ENCODE results near the gene LIN28B. TPM values are rescaled to one million over a fixed set of nuclear protein-coding genes. Genes with fewer than 3 reads are reported as not detected.
"Not testable (repeated sequence)": the region's sequence is repeated elsewhere in the genome, so short reads cannot be mapped to it uniquely, and the experiment has no call there.

LIN28B gene
- total RNA-seq, 1 experiment from 2014 or later, result 45.6 TPM

- Histone ChIP-seq H3K36me3 (replicated peaks; ENCODE audit: control insufficient read depth, insufficient read depth, low read length) (no peaks in the 10 kb centered on the region), H3K27me3 (ENCODE audit: control insufficient read depth, insufficient read depth, low read length) (no peaks in the 10 kb centered on the region)
- DNase-seq, result no peak
Observed at GRCh38 chr6:105051941-105052471, 95.1 kb downstream of the LIN28B start.

GRCh38 chr6:105056646-105057045 lies 99.7 kb downstream of the LIN28B start:
- H3K27me3 ChIP-seq (ENCODE audit: control insufficient read depth, insufficient read depth, low read length), result no peaks in the 10 kb centered on the region
- H3K36me3 ChIP-seq (replicated peaks; ENCODE audit: control insufficient read depth, insufficient read depth, low read length), result no peaks in the 10 kb centered on the region
- DNase-seq, result no peak
- no peak overlapping the region for H3K4me3 ChIP-seq (ENCODE audit: insufficient read depth, low read depth, low read length)

More at GRCh38 chr6:105051941-105052471, 95.1 kb downstream of the LIN28B start:
- H3K4me3 ChIP-seq (ENCODE audit: insufficient read depth, low read depth, low read length), result no peak overlapping the region

- H3K27me3 ChIP-seq (ENCODE audit: control insufficient read depth, insufficient read depth, low read length), result no peaks in the 10 kb centered on the region
- no peaks in the 10 kb centered on the region for H3K36me3 ChIP-seq (replicated peaks; ENCODE audit: control insufficient read depth, insufficient read depth, low read length)
- DNase-seq, result no peak
- no peak overlapping the region for H3K4me3 ChIP-seq (ENCODE audit: insufficient read depth, low read depth, low read length)
Observed at GRCh38 chr6:105057160-105057559, 100.3 kb downstream of the LIN28B start.

- no peaks in the 10 kb centered on the region for H3K27me3 ChIP-seq (ENCODE audit: control insufficient read depth, insufficient read depth, low read length)
- DNase-seq, result no peak
Observed at GRCh38 chr6:105058316-105058715, 101.4 kb downstream of the LIN28B start.

GRCh38 chr6:105058846-105059245 lies 101.9 kb downstream of the LIN28B start:
- Histone ChIP-seq H3K27me3 (ENCODE audit: control insufficient read depth, insufficient read depth, low read length) (no peaks in the 10 kb centered on the region), H3K4me3 (ENCODE audit: insufficient read depth, low read depth, low read length) (no peak overlapping the region), H3K36me3 (replicated peaks; ENCODE audit: control insufficient read depth, insufficient read depth, low read length) (no peaks in the 10 kb centered on the region)
- no peak for DNase-seq

More at GRCh38 chr6:105058316-105058715, 101.4 kb downstream of the LIN28B start:
- Histone ChIP-seq H3K4me3 (ENCODE audit: insufficient read depth, low read depth, low read length) (no peak overlapping the region), H3K36me3 (replicated peaks; ENCODE audit: control insufficient read depth, insufficient read depth, low read length) (no peaks in the 10 kb centered on the region)

DNA sequence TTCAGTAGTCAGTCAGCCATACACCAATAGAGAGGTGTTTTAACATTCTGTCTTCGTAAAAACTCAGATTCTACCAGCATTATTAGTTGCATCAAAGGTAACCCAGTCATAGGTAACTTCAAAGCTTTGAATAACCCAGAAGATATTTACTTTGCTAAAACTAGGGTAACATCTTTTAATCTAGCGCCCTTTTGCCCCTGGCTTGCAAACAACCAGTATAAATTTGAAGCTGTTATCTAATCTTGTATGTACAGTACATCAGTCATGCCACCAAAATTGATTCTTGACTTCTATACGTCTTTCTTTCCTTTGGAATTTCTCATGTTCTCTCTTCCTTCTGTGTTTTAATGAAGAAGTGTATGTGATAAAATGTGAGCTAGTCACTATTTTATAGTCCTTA lies 109.3 kb downstream of the LIN28B start:
- H3K36me3 ChIP-seq (replicated peaks; ENCODE audit: control insufficient read depth, insufficient read depth, low read length), result no peaks in the 10 kb centered on the region
- H3K4me3 ChIP-seq (ENCODE audit: insufficient read depth, low read depth, low read length), result no peak overlapping the region
- DNase-seq, result no peak
- no peaks in the 10 kb centered on the region for H3K27me3 ChIP-seq (ENCODE audit: control insufficient read depth, insufficient read depth, low read length)

- no peak for DNase-seq
- H3K4me3 ChIP-seq (ENCODE audit: insufficient read depth, low read depth, low read length), result no peak overlapping the region
Observed at GRCh38 chr6:105066836-105067235, 109.9 kb downstream of the LIN28B start.

DNA sequence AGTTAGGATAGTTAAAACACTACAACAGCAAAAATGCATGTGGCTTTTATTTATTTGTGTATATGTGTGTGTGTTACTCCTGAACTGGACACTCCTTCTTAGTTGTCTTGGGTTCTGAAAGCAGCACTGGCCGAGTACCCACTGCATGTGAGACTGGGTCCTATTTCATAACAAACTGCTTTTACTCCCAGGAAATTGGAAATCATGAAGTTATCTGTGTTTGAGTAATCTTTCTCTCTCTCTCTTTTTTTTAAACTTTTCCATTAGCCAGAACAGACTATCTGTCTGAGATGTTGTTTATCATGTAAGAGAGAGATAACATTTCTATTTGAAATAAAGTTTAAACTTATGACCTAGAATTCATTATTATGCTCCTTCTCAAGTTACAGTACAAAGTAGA lies 110.4 kb downstream of the LIN28B start:
- Histone ChIP-seq H3K36me3 (replicated peaks; ENCODE audit: control insufficient read depth, insufficient read depth, low read length) (no peaks in the 10 kb centered on the region), H3K27me3 (ENCODE audit: control insufficient read depth, insufficient read depth, low read length) (no peaks in the 10 kb centered on the region), H3K4me3 (ENCODE audit: insufficient read depth, low read depth, low read length) (no peak overlapping the region)
- no peak for DNase-seq

More at GRCh38 chr6:105066836-105067235, 109.9 kb downstream of the LIN28B start:
- Histone ChIP-seq H3K27me3 (ENCODE audit: control insufficient read depth, insufficient read depth, low read length) (no peaks in the 10 kb centered on the region), H3K36me3 (replicated peaks; ENCODE audit: control insufficient read depth, insufficient read depth, low read length) (no peaks in the 10 kb centered on the region)

- Histone ChIP-seq H3K4me3 (ENCODE audit: insufficient read depth, low read depth, low read length) (no peak overlapping the region), H3K36me3 (replicated peaks; ENCODE audit: control insufficient read depth, insufficient read depth, low read length) (no peaks in the 10 kb centered on the region), H3K27me3 (ENCODE audit: control insufficient read depth, insufficient read depth, low read length) (no peaks in the 10 kb centered on the region)
- no peak for DNase-seq
Observed at GRCh38 chr6:105068407-105068806, 111.5 kb downstream of the LIN28B start.

DNA sequence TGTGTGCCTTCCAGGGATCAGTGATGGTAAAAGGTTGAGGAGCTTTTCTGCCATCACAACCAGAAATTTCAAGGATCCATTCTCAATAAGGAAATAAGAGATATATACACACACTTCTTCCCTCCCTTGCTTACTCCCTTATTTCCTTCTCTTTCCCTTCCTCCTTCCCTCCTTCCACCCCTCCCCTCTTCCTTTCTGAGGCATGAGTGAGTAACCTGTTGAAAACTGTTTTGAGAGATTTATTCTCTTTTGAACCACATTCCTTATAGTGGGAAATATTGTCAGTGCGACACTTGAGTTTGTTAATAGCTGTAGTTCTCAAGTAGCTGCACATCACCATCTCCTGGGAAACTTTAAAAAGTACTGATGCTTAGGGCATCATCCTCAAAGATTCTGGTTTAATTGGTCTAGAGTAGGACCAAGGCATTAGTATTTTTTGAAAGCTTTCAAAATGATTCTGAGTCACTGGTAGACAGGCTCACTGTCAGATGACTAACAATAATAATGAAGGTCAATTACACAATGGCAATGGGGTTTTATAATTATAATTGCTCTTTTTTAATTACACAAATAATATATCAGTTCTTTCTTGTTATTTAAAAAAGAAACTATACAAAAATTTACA lies 113.0 kb downstream of the LIN28B start:
- no peak for DNase-seq
- Histone ChIP-seq H3K4me3 (ENCODE audit: insufficient read depth, low read depth, low read length) (no peak overlapping the region), H3K36me3 (replicated peaks; ENCODE audit: control insufficient read depth, insufficient read depth, low read length) (no peaks in the 10 kb centered on the region), H3K27me3 (ENCODE audit: control insufficient read depth, insufficient read depth, low read length) (no peaks in the 10 kb centered on the region)

DNA sequence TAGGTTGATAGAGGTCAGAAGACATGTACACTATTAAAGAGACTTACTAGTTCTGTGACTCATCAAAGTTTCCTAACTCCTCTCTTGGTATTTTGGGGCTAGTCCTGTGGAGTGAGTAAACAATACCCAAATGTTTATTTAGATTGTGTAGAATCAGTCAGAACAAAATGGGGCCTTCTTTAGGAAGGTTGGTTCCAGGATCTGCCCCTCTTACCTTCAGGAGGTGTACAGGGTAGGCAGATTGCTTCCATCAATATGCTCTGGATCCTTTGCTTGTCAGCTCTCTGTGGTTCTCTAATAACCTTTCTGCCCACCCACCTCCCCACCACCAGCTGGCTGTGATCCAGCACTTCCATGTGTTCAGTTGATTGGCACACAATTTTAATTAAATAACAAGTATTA lies 115.9 kb downstream of the LIN28B start:
- Histone ChIP-seq H3K4me3 (ENCODE audit: insufficient read depth, low read depth, low read length) (no peak overlapping the region), H3K27me3 (ENCODE audit: control insufficient read depth, insufficient read depth, low read length) (no peaks in the 10 kb centered on the region), H3K36me3 (replicated peaks; ENCODE audit: control insufficient read depth, insufficient read depth, low read length) (no peaks in the 10 kb centered on the region)
- DNase-seq, result no peak

DNA sequence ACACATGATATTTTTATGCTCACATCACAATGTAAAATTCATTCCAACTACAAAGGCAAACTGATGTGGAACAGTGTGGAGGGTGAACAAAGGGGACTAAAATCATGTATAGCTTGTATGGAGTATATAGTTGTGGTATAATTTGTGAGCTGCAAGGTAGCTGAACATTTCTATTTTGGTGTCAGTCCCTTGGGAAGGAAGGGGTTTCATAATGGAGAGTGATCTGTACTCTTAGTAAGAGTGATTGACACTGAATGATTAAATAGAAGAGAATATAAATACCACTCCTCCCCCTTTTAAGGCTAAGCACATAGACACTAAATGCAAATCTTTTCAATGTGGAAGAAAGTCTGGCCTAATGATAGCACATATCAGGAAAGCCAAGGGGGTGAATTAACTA lies 118.3 kb downstream of the LIN28B start:
- Histone ChIP-seq H3K4me3 (ENCODE audit: insufficient read depth, low read depth, low read length) (no peak overlapping the region), H3K36me3 (replicated peaks; ENCODE audit: control insufficient read depth, insufficient read depth, low read length) (peaks cover 5% of the 10 kb centered on the region), H3K27me3 (ENCODE audit: control insufficient read depth, insufficient read depth, low read length) (no peaks in the 10 kb centered on the region)
- DNase-seq, result no peak

DNA sequence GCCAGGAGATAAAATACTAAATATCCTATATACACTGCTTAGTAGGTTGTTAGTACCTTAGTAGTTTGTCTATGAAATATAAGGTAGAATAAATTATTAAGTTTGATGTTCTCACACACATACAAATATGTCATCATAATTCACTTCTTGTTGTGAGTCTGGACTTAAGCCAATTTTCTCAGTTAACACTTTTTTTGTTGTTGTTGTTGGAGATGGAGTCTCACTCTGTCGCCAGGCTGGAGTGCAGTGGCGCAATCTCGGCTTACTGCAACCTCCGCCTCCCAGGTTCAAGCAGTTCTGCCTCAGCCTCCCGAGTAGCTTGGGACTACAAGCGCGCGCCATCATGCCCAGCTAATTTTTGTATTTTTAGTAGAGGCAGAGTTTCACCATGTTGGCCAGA lies 119.5 kb downstream of the LIN28B start:
- not testable (repeated sequence) for H3K27me3 ChIP-seq (ENCODE audit: control insufficient read depth, insufficient read depth, low read length); H3K4me3 ChIP-seq (ENCODE audit: insufficient read depth, low read depth, low read length); DNase-seq; H3K36me3 ChIP-seq (replicated peaks; ENCODE audit: control insufficient read depth, insufficient read depth, low read length)

DNA sequence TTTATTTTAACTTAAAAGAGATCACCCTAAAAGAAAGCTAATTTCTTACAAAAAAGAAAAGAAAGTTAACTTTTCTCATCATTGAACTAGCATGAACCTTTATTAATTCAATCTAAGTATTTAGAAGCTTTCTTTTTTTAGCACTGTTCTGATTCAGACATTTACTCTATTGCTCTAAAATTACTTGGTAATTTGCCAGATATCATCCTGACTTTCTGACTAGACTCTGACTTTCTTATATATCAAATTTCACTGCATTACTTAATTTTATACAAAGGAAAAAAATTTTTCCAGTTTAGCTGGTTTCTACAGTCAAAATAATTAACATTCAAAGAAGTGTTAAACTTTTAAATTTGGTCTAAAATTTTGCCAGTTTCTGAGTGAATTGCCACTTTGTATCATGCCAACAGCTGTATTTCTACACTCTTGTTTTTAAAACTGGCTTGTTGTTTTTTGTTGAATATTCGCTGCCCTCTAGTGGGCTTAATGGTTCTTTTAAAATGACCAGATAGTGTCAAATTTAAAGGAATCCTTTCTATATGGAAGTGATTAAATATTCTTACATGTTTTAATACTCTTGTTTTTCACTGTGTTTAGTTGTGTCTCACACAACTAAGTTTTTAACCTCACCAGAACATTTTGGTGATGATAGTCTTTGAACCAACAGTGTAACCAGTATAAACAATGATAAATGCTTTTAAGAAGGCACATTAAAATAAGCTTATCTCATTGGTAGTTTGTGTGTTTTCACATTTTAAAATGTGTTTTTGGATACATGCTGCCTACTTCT lies 120.9 kb downstream of the LIN28B start:
- no peak for DNase-seq
- peaks cover 5% of the 10 kb centered on the region for H3K36me3 ChIP-seq (replicated peaks; ENCODE audit: control insufficient read depth, insufficient read depth, low read length)
- no peak overlapping the region for H3K4me3 ChIP-seq (ENCODE audit: insufficient read depth, low read depth, low read length)
- no peaks in the 10 kb centered on the region for H3K27me3 ChIP-seq (ENCODE audit: control insufficient read depth, insufficient read depth, low read length)

GRCh38 chr6:105078386-105078708 lies 121.4 kb downstream of the LIN28B start:
- H3K4me3 ChIP-seq (ENCODE audit: insufficient read depth, low read depth, low read length), result no peak overlapping the region
- no peaks in the 10 kb centered on the region for H3K27me3 ChIP-seq (ENCODE audit: control insufficient read depth, insufficient read depth, low read length)
- H3K36me3 ChIP-seq (replicated peaks; ENCODE audit: control insufficient read depth, insufficient read depth, low read length), result peaks cover 5% of the 10 kb centered on the region
- no peak for DNase-seq
